ENCODE measurements around the gene GALNT9.
"Not testable (repeated sequence)": the region's sequence is repeated elsewhere in the genome, so short reads cannot be mapped to it uniquely, and the experiment has no call there.

GALNT9 gene

GRCh38 chr12:132358241-132359225, 29.1 kb upstream of the GALNT9 start:
- not testable (repeated sequence) for DNase-seq

DNA sequence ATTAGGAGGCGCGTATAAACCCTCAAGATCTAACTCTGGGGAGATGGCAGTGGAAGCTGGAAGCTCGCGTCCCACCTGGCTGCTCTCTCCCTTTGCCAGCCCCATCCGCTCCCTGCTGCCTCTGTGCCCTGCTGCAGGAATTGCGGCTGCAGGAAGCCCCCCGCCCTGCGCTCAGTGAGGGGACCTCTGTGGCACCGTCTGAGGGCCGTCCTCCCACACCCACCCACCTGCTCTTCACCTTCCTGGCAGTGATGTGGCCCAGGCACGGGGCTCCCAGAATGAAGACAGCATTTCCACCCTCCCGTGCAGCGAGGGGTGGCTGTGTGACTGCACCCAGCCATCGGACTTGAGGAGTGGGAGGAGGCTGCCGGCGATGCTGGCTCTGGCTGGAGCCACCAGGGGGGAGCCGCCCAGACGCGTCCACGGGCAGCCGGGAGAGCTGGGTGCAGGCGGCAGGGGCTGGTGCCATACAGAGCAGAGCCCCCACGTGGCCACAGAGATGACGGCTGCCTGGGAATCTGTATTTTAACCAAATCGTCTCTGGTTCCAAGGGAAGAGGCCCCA, 28.3 kb upstream of the GALNT9 start:
- DNase-seq: no peak

GRCh38 chr12:132356691-132357622, 27.6 kb upstream of the GALNT9 start:
- DNase-seq: no peak

- DNase-seq: no peak
Observed at GRCh38 chr12:132355742-132356681, 26.6 kb upstream of the GALNT9 start.

DNA sequence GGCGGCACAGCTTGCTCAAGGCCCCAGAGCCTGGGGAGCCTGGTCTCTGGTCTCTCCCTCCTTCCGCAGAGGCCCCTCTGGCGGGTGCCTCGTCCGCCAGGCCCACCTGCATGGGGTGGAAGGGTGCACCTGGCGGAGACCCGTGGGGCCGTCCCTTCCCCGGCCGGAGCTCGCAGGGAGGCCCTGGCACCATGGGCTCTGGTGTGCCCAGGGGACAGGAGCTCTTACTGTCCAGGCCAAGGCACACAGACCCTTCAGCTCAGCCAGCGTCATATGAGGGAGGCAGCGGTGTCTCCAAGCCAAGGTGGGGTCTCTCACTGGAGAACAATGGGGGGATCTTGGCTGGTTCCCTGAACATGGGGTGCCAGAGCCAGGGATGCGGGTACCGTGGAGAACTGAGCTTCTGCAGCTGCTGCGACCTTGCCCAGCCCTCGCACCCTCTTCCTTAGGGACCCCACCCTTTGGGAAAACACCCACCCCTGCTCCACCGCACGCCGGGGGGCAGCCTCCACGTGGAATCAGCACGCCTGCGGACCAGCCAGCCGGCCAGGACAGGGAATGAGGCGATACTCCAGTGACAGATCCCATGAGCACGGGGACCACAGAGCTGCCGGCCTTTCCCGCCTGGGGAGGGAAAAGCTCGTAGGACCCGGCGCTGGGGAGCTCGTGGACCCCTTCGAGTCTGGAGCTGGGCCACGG, 25.7 kb upstream of the GALNT9 start:
- DNase-seq: no peak

DNA sequence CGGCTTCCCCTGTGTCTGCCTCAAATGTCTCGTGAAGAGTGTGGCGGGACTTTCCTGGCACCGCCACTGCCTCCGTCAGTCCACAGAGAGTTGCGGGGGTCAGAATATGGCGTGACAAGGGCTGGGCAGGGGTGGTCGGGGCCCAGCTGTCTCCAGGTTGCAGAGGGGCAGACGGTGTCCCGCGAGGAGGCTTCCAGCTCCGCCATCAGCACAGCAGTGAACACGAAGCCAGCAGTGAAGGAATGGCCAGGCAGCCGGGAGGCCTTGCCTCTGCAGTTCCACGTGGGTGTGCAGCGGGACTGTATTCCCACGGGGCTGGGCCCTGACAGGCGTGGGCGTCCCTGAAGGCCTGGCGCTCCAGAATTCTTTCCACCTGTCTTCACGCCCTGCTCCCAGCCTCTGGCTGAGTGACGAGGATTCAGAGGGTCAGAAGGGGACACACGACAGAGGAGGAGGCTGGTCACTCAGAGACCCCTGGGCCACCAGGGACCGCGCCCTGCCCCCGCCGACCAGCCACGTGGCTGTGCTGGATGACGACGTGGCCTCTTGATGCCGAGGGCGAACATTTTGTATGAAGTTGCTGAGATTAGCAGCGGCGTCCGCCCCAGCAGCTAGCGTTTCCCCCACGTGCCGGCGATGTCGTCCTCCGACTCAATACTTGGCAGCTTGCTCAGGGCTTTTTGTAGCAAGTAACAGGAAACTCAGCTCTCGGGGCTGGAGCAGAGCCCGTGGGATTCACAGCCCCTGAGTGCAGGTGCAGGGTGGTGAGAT, 25.0 kb upstream of the GALNT9 start:
- DNase-seq: no peak

DNA sequence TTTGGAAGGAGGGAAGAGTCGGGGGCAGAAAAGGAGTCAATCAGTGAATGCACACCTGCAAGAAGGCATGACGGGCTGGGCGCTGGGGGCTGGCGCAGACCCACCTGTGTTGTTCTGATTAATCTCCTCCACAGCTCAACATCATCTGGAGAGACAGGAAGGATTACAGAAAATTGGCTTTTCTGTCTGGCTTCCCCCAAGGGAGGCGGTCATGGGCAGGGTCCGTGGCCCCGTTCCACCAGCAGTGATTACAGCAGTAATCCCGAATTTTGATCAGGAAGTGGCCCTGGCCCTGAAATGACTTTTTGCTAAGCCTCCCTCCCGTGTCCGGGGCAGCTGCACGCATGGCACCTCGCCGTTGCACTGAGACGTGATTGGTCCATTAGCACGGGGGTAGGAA, 24.4 kb upstream of the GALNT9 start:
- no peak for DNase-seq

DNA sequence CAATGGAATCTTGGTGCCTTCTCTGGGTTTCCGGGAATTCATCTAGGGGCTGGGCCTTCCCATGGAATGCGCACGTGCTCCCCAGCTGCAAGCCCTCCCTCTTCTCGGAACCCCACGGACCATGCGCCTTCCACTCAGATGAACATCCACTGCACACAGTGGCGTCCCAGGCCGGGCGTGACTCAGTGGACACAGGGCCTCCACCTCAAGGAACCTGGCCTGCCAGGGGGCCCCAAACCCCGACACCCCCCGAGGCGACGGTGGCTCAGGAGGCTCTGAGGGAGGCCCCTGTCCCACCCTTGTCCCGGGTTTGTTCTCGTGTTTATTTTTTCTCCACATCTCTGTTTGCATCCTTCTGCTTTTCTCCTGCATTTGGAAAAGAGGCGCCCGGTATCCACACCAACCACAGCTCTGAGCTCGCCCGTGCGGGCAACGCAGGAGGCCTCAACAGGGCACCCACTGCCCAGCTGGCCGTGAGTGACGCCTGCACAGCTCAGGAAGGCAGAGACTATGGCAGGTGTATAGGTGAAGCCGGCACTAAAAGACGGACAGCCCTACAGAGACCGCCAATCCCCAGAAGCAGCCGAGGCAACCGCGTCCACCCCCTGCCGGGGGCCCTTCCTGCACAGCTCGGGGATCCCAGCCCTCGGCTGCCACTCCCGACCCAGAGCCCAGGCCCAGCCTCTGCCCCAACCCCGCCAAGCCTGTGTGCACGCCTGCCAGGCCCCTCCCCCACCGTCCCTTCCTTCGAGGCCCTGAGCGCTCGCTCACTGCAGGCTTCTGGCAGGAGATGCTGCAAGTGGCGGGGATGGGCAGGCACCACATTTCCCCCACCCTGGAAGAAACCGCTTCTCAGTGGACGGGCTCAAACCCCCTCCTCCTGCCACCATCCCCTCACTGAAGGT, 23.8 kb upstream of the GALNT9 start:
- DNase-seq: no peak

DNA sequence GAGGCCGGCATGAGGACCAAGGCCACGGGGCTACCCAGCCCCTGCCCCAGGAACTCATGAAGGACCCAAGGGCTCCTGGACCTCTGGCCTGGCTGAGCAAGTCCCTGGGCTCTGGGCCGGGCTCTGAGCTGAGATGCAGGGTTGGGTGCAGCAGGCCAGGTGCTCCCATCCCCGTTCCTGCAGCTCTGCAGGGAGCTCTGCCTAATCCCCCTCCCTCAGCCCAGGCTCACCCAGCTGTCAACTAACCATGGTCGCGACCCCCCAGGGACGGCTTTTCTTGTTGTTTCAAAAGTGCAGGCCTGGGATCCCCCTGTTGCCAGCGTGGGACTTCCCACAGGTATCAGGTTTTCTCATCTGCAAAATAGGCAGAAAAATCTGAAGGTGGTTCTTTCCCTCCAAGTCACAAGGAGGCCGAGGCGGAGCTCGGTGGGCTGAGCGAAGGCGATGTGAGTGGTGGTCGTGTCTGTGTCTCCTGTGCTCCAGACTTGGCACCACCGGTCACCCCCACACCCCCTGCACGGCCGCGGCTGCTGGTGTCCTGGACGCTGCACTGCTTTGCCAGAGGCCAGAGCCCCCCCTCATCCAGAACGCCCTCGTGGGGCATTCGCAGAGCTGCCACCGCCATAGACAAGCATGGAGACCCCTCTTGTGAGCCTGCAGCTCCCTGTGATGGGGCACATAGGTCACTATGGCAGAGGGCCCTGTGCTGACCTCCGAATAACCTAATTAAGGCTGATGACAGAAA, 22.5 kb upstream of the GALNT9 start:
- DNase-seq: no peak

DNA sequence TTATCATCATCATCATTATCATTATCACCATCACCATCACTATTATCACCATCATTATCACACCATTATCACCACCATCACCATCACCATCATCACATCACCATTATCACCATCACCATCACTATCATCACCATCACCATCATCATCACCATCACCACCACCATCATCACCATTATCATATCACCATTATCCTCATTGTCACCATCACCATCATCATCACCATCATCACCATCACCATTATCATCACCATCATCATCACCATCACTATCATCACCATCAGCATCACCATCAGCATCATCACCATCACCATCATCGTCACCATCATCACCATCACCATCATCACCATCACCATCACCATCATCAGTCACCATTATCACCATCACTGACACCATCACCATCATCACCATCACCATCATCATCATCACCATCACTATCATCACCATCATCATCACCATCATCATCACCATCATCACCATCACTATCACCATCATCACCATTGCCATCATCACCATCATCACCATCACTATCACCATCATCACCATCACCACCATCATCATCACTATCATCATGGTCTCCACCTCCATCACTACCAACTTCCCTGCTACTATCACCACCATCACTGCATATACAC, 20.2 kb upstream of the GALNT9 start:
- DNase-seq: no peak

DNA sequence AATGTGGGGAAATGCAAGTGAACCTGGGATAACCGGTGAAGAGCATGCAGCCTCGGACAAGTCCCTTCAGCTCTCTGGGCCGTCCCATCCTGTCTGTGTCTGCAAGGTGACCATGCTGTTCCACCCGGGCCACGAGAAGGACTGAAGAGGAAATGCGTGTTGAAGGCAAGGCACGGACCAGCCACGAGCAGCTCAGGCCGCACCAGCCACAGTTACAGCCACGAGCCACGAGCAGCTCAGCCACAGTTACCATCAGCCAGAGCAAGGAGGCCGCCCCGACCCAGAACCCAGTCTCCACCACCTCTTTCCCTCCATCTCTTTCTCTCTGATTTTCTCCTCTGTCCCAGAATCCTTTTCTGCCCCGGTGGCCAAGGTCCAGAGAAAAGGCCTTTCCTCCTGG, 18.8 kb upstream of the GALNT9 start:
- no peak for DNase-seq

DNA sequence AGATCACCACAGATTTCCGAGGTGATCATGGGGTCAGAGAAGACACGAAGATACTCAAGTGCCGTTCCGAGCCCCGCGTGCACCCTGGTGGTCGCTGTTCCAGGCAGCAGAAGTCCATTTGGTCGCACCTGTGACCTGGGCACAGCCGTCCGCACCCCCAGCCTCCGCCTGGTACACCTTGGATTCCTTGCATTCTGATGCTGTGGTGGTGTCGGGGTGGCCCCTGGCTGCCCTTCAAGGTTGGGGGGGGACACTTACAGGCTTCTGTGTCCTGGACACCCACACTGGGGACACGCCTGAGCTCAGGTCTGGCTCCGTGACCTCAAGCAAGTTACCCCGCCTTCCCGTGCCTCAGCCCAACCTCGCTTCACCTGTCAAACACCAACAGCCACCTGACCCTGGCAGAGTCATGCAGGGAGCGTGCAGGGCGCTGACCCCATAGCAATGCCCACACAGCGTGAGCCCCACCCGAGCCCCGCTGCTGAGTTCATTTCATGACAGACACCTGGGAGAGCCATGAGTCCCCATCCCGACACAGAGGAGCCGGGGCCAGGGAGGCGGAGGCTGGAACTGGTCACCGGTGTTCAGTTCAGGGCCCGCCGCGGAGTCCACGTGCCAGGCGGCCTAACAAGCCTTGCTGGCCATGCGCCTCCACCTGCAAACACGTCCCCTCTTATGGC, 17.9 kb upstream of the GALNT9 start:
- DNase-seq: no peak

DNA sequence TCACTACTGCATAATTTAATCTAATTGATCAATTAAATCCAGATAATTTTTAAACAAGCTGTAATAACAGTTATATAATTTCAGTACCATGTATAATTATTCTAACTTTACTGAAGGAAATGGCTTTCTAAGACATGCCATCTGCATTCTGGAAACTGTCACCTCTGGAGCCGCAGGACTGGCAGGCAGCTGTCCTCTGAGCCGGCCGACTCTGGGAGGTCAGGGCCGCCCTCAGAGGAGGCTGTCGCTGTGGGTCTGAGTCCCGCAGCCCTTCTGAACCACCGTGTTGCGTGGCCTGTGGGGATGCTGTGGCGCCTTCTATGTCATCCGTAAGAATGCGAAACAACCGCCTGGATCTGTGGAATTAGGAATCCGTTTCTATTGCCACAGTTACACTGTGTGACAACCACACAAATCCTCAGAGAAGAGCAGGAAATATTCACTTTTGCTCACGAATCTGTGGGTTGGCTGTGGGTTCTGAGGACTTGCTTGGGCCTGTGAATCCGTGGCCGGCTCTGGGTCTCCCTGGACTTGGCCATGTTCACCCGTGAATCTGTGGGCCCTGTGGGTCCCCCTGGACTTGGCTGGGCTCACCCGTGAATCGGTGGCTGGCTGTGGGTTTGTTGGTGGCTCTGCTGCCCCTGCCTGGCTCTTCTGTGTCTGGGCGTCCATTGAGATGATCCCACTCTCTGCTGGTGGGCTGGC, 17.2 kb upstream of the GALNT9 start:
- DNase-seq: no peak

- DNase-seq: no peak
Observed at GRCh38 chr12:132345561-132346200, 16.3 kb upstream of the GALNT9 start.

DNA sequence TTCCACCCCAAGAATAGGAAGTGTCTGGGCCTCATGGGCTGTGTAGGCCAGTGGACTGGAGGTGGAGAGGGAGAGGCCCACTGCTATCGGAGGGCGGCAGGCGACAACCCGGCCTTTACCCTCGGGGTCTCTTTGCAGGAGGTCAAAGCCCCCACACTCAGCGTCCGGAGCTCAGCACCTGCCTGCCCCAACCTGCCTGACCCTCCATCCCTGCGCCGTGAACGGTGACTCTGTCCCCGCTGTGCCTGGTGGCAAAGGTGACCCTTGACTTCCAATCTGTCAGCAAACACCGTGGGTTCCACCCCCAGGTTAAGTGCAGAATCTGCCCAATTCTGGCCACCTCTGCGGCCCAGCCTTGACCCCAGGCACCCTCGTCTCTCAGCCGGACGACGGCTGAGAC, 15.7 kb upstream of the GALNT9 start:
- DNase-seq: no peak

DNA sequence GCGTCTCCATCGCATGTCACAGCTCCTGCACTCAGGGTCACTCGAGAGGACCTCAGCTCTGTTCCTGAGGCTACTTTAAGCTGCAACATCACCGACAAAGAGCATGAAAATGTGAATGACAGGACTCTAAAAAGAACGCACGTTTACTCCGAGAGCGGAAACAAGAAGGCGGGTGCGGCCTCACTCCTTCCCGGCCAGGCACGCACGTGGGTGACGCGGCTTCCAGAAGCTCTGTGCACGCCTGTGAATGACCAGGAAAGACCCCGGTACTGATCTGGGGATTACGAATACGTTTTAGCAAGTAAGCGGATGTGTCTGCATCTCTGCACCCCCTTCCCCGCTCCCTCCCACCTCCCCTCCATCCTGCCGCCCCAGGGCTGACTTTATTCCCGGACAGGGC, 15.2 kb upstream of the GALNT9 start:
- no peak for DNase-seq

DNA sequence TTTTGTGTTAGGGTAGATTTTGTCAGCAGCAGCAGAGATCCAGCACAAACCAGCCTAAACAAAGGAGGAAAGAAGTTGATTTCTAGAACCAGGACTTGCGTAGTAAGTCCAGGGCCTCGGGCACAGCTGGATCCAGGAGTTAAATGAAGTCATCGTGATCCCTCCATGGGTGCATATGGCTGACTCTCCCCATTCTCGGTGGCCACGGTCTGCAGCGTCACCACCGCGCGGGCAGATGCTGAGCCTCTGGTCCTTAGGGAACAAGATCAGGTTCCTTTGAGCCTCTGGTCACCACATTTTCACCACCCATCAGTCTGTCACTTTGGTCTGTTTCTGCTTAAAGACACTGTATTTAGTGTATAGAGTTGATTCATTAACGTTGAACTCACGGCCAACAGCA, 14.8 kb upstream of the GALNT9 start:
- no peak for DNase-seq
